ENCODE data around the gene UMODL1.

GRCh38 chr21:42148097-42148496 lies 77.0 kb downstream of the UMODL1 start:
- TF ChIP-seq CTCF (conservative IDR thresholded peaks at IDR 0.05) (no peak), EZH2 (IDR thresholded peaks at IDR 0.05; ENCODE audit: low read depth) (no peak)
